Measurements from ENCODE around the gene HIPK3.
"Not testable (repeated sequence)": the region's sequence is repeated elsewhere in the genome, so short reads cannot be mapped to it uniquely, and the experiment has no call there.

HIPK3 gene

GRCh38 chr11:33257160-33257896 lies at the start of gene HIPK3:
TSS of gene HIPK3 (plus strand) at chr11:33257381.
- DNase-seq (ENCODE audit: low read depth): peak; percentile 33

- no peak for DNase-seq (ENCODE audit: low read depth)
Measured at GRCh38 chr11:33207408-33207985, 49.7 kb upstream of the HIPK3 start.

GRCh38 chr11:33208150-33208549 lies 49.0 kb upstream of the HIPK3 start:
- DNase-seq (ENCODE audit: low read depth): no peak

GRCh38 chr11:33211153-33211552 lies 46.0 kb upstream of the HIPK3 start:
- DNase-seq (ENCODE audit: low read depth): no peak

- no peak for DNase-seq (ENCODE audit: low read depth)
Measured at GRCh38 chr11:33211580-33211979, 45.6 kb upstream of the HIPK3 start.

GRCh38 chr11:33214187-33214586 lies 43.0 kb upstream of the HIPK3 start:
- no peak for DNase-seq (ENCODE audit: low read depth)

GRCh38 chr11:33214767-33215166 lies 42.4 kb upstream of the HIPK3 start:
- no peak for DNase-seq (ENCODE audit: low read depth)

GRCh38 chr11:33216676-33217075 lies 40.5 kb upstream of the HIPK3 start:
- not testable (repeated sequence) for DNase-seq (ENCODE audit: low read depth)

- no peak for DNase-seq (ENCODE audit: low read depth)
Measured at GRCh38 chr11:33222052-33222750, 35.0 kb upstream of the HIPK3 start.

GRCh38 chr11:33225371-33225770 lies 31.8 kb upstream of the HIPK3 start:
- DNase-seq (ENCODE audit: low read depth): no peak

- no peak for DNase-seq (ENCODE audit: low read depth)
Measured at GRCh38 chr11:33227578-33228261, 29.5 kb upstream of the HIPK3 start.

GRCh38 chr11:33234397-33235190 lies 22.6 kb upstream of the HIPK3 start:
- DNase-seq (ENCODE audit: low read depth): no peak

GRCh38 chr11:33237039-33237597 lies 20.1 kb upstream of the HIPK3 start:
- DNase-seq (ENCODE audit: low read depth): no peak

GRCh38 chr11:33242575-33242974 lies 14.6 kb upstream of the HIPK3 start:
- no peak for DNase-seq (ENCODE audit: low read depth)

GRCh38 chr11:33243654-33244053 lies 13.5 kb upstream of the HIPK3 start:
- not testable (repeated sequence) for DNase-seq (ENCODE audit: low read depth)

- DNase-seq (ENCODE audit: low read depth): no peak
Measured at GRCh38 chr11:33248416-33248971, 8.7 kb upstream of the HIPK3 start.

GRCh38 chr11:33256031-33256812 lies 959 bp upstream of the HIPK3 start:
- no peak for DNase-seq (ENCODE audit: low read depth)

GRCh38 chr11:33256813-33257159 lies 395 bp upstream of the HIPK3 start:
- peak; percentile 25 for DNase-seq (ENCODE audit: low read depth)

GRCh38 chr11:33257897-33258630 lies 883 bp downstream of the HIPK3 start:
- peak; percentile 79 for DNase-seq (ENCODE audit: low read depth)

Data from HS-5 (cell line).